Gastrocnemius medialis (tissue), 4 donors: ENCODE results near the gene POLE.

ENCODE experiments used
- CTCF ChIP-seq, 5 experiments: fragments of 450-650 bp in 3 of 5; fragments of 200-600 bp in 2 of 5; sonication (generic) in 2 of 5; IDR thresholded peaks in 4 of 5; conservative IDR thresholded peaks in 1 of 5; 1 replicate in 4 of 5; 2 replicates in 1 of 5; pipeline ENCODE4 v1.5.1; 2016 to 2019; ENCODE audit warnings: antibody characterized with exemption in 5 of 5, mild to moderate bottlenecking in 3 of 5, moderate library complexity in 3 of 5
- POLR2A ChIP-seq, 2 donors: fragments of 450-650 bp; IDR thresholded peaks; one replicate each; pipeline ENCODE4 v1.6.1; 2017; ENCODE audit warnings: antibody characterized with exemption in 2 of 2, mild to moderate bottlenecking in 2 of 2, moderate library complexity in 2 of 2

GRCh38 chr12:132629330-132629729, 57.8 kb downstream of the POLE start:
- TF ChIP-seq CTCF (IDR thresholded peaks at IDR 0.05 in 4 of 5, conservative IDR thresholded peaks at IDR 0.05 in 1 of 5) (no peak), POLR2A (IDR thresholded peaks at IDR 0.05) (no peak)
